Jurkat, Clone E6-1 (cell line): Measurements from ENCODE around the gene ANO8.

Source experiments
- DNase-seq: peaks from one replicate; pipeline ENCODE4 v3.0.0-alpha.2; 2011; ENCODE audit warnings: low read depth, low spot score
- H3K4me3 ChIP-seq: 2 replicates; pipeline ENCODE4 v1.5.1; 2011; ENCODE audit warnings: mild to moderate bottlenecking, low read length, control low read depth, moderate library complexity

ANO8 gene

GRCh38 chr19:17332360-17332676 lies 2.3 kb downstream of the ANO8 start:
- no peak for DNase-seq
- no peak overlapping the region for H3K4me3 ChIP-seq

- no peak overlapping the region for H3K4me3 ChIP-seq
- DNase-seq = no peak
These were observed 3.6 kb downstream of the ANO8 start for GRCh38 chr19:17331045-17331558.

- H3K4me3 ChIP-seq = no peak overlapping the region
- DNase-seq = no peak
These were observed 4.2 kb downstream of the ANO8 start for GRCh38 chr19:17330262-17331044.

GRCh38 chr19:17329366-17330261 lies 5.0 kb downstream of the ANO8 start:
- no peak for DNase-seq
- no peak overlapping the region for H3K4me3 ChIP-seq

GRCh38 chr19:17328517-17329365 lies 5.9 kb downstream of the ANO8 start:
- no peak for DNase-seq
- H3K4me3 ChIP-seq = peak overlapping the region; percentile 54

- peak overlapping the region; percentile 54 for H3K4me3 ChIP-seq
- no peak for DNase-seq
These were observed 6.8 kb downstream of the ANO8 start for GRCh38 chr19:17327654-17328516.

GRCh38 chr19:17327068-17327653 lies 7.5 kb downstream of the ANO8 start:
- H3K4me3 ChIP-seq = no peak overlapping the region
- DNase-seq = no peak

- no peak for DNase-seq
- no peak overlapping the region for H3K4me3 ChIP-seq
These were observed 8.1 kb downstream of the ANO8 start for GRCh38 chr19:17326595-17326966.

- no peak for DNase-seq
- H3K4me3 ChIP-seq = no peak overlapping the region
These were observed 8.6 kb downstream of the ANO8 start for GRCh38 chr19:17325881-17326594.

GRCh38 chr19:17325133-17325532 lies 9.5 kb downstream of the ANO8 start:
- H3K4me3 ChIP-seq = no peak overlapping the region
- DNase-seq = no peak

- H3K4me3 ChIP-seq = no peak overlapping the region
- DNase-seq = no peak
These were observed 10.1 kb downstream of the ANO8 start for GRCh38 chr19:17324357-17325114.

- no peak overlapping the region for H3K4me3 ChIP-seq
- DNase-seq = no peak
These were observed 10.7 kb downstream of the ANO8 start for GRCh38 chr19:17323964-17324332.

GRCh38 chr19:17323300-17323963 lies 11.2 kb downstream of the ANO8 start:
- H3K4me3 ChIP-seq = no peak overlapping the region
- no peak for DNase-seq

- DNase-seq = no peak
- H3K4me3 ChIP-seq = no peak overlapping the region
These were observed 11.8 kb downstream of the ANO8 start for GRCh38 chr19:17322854-17323253.

GRCh38 chr19:17321655-17322489 lies 12.8 kb downstream of the ANO8 start:
- DNase-seq = no peak
- no peak overlapping the region for H3K4me3 ChIP-seq

- DNase-seq = no peak
- H3K4me3 ChIP-seq = no peak overlapping the region
These were observed 14.2 kb downstream of the ANO8 start for GRCh38 chr19:17320435-17320834.
